ENCODE data around the gene PITX1.

GRCh38 chr5:135038813-135039270 is 4.8 kb upstream of the PITX1 start:
- TF ChIP-seq, protein P1, sequence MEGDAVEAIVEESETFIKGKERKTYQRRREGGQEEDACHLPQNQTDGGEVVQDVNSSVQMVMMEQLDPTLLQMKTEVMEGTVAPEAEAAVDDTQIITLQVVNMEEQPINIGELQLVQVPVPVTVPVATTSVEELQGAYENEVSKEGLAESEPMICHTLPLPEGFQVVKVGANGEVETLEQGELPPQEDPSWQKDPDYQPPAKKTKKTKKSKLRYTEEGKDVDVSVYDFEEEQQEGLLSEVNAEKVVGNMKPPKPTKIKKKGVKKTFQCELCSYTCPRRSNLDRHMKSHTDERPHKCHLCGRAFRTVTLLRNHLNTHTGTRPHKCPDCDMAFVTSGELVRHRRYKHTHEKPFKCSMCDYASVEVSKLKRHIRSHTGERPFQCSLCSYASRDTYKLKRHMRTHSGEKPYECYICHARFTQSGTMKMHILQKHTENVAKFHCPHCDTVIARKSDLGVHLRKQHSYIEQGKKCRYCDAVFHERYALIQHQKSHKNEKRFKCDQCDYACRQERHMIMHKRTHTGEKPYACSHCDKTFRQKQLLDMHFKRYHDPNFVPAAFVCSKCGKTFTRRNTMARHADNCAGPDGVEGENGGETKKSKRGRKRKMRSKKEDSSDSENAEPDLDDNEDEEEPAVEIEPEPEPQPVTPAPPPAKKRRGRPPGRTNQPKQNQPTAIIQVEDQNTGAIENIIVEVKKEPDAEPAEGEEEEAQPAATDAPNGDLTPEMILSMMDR (conservative IDR thresholded peaks at IDR 0.05; ENCODE audit: low read length), result no peak
- TF ChIP-seq EZH2phosphoT487 (IDR thresholded peaks at IDR 0.05; ENCODE audit: borderline replicate concordance, low read depth, low read length), result 0 out of 2 replicates have a peak, but pooled peaks have one; percentile 27
